Measurements from ENCODE around the gene GRWD1. TPM values are rescaled to one million over a fixed set of nuclear protein-coding genes. Genes with fewer than 3 reads are reported as not detected.

The GRWD1 gene
- total RNA-seq, 2 experiments from 2014 or later = 38.8 to 45.3 TPM

GRCh38 chr19:48436586-48436985 lies 9.2 kb upstream of the GRWD1 start:
- ChIA-PET CTCF (no interaction called here), POLR2A (no interaction called here)
- H3K27me3 Mint-ChIP-seq = peaks cover 9% of the 10 kb centered on the region
- H3K27ac Mint-ChIP-seq = no peak overlapping the region
- intact Hi-C loops (cut with micrococcal nuclease) = no loop called here
- no peaks in the 10 kb centered on the region for H3K36me3 Mint-ChIP-seq
- DNase-seq = no peak
- H3K4me1 Mint-ChIP-seq (ENCODE audit: low read depth) = no peaks in the 10 kb centered on the region
- H3K4me3 Mint-ChIP-seq = no peak overlapping the region
- no peaks in the 10 kb centered on the region for H3K9me3 Mint-ChIP-seq

DNA sequence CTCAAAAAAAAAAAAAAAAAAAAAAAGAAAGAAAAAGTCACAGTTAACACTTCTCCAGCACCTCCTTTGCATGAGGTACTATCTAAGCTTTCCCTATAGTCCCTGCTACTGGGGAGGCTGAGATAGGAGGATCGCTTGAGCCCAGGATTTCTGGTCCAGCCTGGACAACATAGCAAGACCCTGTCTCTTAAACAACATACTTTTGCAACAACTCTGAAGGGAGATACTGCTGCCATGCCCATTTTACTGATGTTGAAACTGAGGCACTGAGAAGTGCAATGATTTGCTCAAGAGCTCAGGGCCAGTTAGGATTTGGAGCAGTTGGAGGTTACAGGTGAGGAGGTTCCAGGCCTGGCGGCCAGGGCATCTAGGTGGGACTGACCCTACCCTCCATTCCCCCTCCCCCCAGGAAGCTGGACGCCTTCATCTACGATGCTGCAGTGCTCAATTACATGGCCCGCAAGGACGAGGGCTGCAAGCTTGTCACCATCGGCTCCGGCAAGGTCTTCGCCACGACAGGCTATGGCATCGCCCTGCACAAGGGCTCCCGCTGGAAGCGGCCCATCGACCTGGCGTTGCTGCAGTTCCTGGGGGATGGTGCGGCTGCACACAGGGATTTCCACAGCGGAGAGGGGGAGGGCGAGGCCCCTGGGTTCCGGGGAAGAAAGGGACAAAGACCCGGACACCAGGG lies 4.3 kb upstream of the GRWD1 start:
- POLR2A ChIA-PET = no interaction called here
- Mint-ChIP-seq H3K36me3 (peaks cover 2% of the 10 kb centered on the region), H3K4me3 (peak overlapping the region; percentile 9), H3K9me3 (no peaks in the 10 kb centered on the region), H3K27ac (no peak overlapping the region), H3K4me1 (ENCODE audit: low read depth) (peaks cover 14% of the 10 kb centered on the region), H3K27me3 (peaks cover 21% of the 10 kb centered on the region)
- CTCF ChIA-PET = no interaction called here
- intact Hi-C loops (cut with micrococcal nuclease) = no loop called here
- DNase-seq = no peak

DNA sequence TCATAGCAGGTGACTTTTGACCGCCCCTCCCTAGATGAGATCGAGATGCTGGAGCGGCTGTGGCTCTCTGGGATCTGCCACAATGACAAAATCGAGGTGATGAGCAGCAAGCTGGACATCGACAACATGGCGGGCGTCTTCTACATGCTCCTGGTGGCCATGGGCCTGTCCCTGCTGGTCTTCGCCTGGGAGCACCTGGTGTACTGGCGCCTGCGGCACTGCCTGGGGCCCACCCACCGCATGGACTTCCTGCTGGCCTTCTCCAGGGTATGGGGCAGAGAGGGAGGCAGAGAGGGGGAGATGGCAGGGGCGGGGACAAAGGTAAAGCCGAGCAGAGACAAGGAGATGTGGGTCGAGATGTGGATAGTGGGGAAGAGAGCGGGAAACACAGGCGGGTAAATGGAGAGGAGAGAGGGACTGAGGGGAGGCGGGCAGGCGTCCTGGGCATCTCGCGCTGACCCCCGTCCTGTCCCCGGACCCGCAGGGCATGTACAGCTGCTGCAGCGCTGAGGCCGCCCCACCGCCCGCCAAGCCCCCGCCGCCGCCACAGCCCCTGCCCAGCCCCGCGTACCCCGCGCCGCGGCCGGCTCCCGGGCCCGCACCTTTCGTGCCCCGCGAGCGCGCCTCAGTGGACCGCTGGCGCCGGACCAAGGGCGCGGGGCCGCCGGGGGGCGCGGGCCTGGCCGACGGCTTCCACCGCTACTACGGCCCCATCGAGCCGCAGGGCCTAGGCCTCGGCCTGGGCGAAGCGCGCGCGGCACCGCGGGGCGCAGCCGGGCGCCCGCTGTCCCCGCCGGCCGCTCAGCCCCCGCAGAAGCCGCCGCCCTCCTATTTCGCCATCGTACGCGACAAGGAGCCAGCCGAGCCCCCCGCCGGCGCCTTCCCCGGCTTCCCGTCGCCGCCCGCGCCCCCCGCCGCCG lies 3.4 kb upstream of the GRWD1 start:
- ChIA-PET POLR2A (no interaction called here), CTCF (interaction anchor here (1.1 kb wide), 1 partner anchor 91 kb away, joined by 4 read pairs; no protein-coding TSS in a partner anchor)
- peaks cover 3% of the 10 kb centered on the region for H3K36me3 Mint-ChIP-seq
- peaks cover 19% of the 10 kb centered on the region for H3K4me1 Mint-ChIP-seq (ENCODE audit: low read depth)
- no peak overlapping the region for H3K27ac Mint-ChIP-seq
- intact Hi-C loops (cut with micrococcal nuclease) = no loop called here
- DNase-seq = no peak
- no peaks in the 10 kb centered on the region for H3K9me3 Mint-ChIP-seq
- H3K4me3 Mint-ChIP-seq = no peak overlapping the region
- H3K27me3 Mint-ChIP-seq = peaks cover 21% of the 10 kb centered on the region

- Mint-ChIP-seq H3K36me3 (peaks cover 12% of the 10 kb centered on the region), H3K27me3 (peaks cover 19% of the 10 kb centered on the region), H3K4me1 (ENCODE audit: low read depth) (peaks cover 25% of the 10 kb centered on the region), H3K27ac (no peak overlapping the region), H3K9me3 (no peaks in the 10 kb centered on the region), H3K4me3 (no peak overlapping the region)
- POLR2A ChIA-PET = no interaction called here
- CTCF ChIA-PET = interaction anchor here (1.0 to 1.1 kb wide), 2 partner anchors 92 to 141 kb away, joined by 3 to 4 read pairs; no protein-coding TSS in a partner anchor
- no peak for DNase-seq
- intact Hi-C loops (cut with micrococcal nuclease) = no loop called here
Measured at GRCh38 chr19:48443256-48443655, 2.5 kb upstream of the GRWD1 start.

- no peaks in the 10 kb centered on the region for H3K9me3 Mint-ChIP-seq
- H3K27me3 Mint-ChIP-seq = peaks cover 19% of the 10 kb centered on the region
- intact Hi-C loops (cut with micrococcal nuclease) = loop anchor here (2.0 kb wide), 1 partner anchor 45 kb away; no protein-coding TSS in a partner anchor
- CTCF ChIA-PET = interaction anchor here (1.0 to 1.1 kb wide), 2 partner anchors 93 to 141 kb away, joined by 3 to 4 read pairs; no protein-coding TSS in a partner anchor
- peaks cover 28% of the 10 kb centered on the region for H3K4me1 Mint-ChIP-seq (ENCODE audit: low read depth)
- POLR2A ChIA-PET = no interaction called here
- no peak overlapping the region for H3K27ac Mint-ChIP-seq
- H3K36me3 Mint-ChIP-seq = peaks cover 17% of the 10 kb centered on the region
- H3K4me3 Mint-ChIP-seq = no peak overlapping the region
- no peak for DNase-seq
Measured at GRCh38 chr19:48443731-48444128, 2.1 kb upstream of the GRWD1 start.

- Mint-ChIP-seq H3K36me3 (peaks cover 21% of the 10 kb centered on the region), H3K4me3 (peak overlapping the region; percentile 87), H3K27me3 (peaks cover 18% of the 10 kb centered on the region), H3K27ac (peak overlapping the region; percentile 33), H3K9me3 (no peaks in the 10 kb centered on the region), H3K4me1 (ENCODE audit: low read depth) (peaks cover 28% of the 10 kb centered on the region)
- ChIA-PET CTCF (interaction anchor here (1.0 to 2.7 kb wide), 3 partner anchors 46 to 140 kb away, joined by 3 to 13 read pairs (median 4); partner anchors contain the start of gene KDELR1), POLR2A (no interaction called here)
- no peak for DNase-seq
- intact Hi-C loops (cut with micrococcal nuclease) = loop anchor here (2.0 kb wide), 1 partner anchor 46 kb away; no protein-coding TSS in a partner anchor
Measured at GRCh38 chr19:48444129-48444935, 1.5 kb upstream of the GRWD1 start.

- ChIA-PET CTCF (interaction anchor here (1.0 to 2.7 kb wide), 5 partner anchors 27 to 144 kb away, joined by 3 to 13 read pairs (median 3); partner anchors contain the start of gene KDELR1), POLR2A (no interaction called here)
- Mint-ChIP-seq H3K4me1 (ENCODE audit: low read depth) (peaks cover 28% of the 10 kb centered on the region), H3K36me3 (peaks cover 22% of the 10 kb centered on the region), H3K9me3 (no peaks in the 10 kb centered on the region), H3K27me3 (peaks cover 18% of the 10 kb centered on the region), H3K4me3 (peak overlapping the region; percentile 87), H3K27ac (no peak overlapping the region)
- intact Hi-C loops (cut with micrococcal nuclease) = loop anchor here (1.0 to 5.0 kb wide), 4 partner anchors 24 to 123 kb away; partner anchors contain the start of genes CYTH2 and SYNGR4
- DNase-seq = no peak
Measured at GRCh38 chr19:48444936-48445200, 915 bp upstream of the GRWD1 start.

GRCh38 chr19:48445256-48445605 lies 552 bp upstream of the GRWD1 start:
- Mint-ChIP-seq H3K36me3 (peaks cover 22% of the 10 kb centered on the region), H3K4me3 (peak overlapping the region; percentile 87), H3K4me1 (ENCODE audit: low read depth) (peaks cover 28% of the 10 kb centered on the region), H3K27ac (peak overlapping the region; percentile 93), H3K27me3 (peaks cover 18% of the 10 kb centered on the region), H3K9me3 (no peaks in the 10 kb centered on the region)
- ChIA-PET CTCF (interaction anchor here (1.0 to 2.7 kb wide), 5 partner anchors 28 to 143 kb away, joined by 3 to 13 read pairs (median 3); partner anchors contain the start of gene KDELR1), POLR2A (no interaction called here)
- DNase-seq = peak; percentile 25
- intact Hi-C loops (cut with micrococcal nuclease) = loop anchor here (1.0 to 5.0 kb wide), 4 partner anchors 24 to 123 kb away; partner anchors contain the start of genes CYTH2 and SYNGR4

DNA sequence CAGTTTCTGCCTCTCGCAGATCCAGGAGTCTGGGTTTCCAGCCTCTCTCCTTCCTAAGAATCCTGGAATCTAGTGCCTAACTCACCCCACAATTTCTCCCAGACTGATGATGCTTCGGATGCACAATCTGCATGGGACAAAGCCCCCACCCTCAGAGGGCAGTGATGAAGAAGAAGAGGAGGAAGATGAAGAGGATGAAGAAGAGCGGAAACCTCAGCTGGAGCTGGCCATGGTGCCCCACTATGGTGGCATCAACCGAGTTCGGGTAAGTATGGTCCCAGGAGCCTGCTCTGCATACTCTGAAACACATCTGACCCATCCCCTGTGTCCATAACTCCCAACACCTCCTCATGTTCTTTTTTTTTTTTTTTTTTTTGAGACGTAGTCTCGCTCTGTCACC lies 796 bp downstream of the GRWD1 start:
- H3K9me3 Mint-ChIP-seq = no peaks in the 10 kb centered on the region
- DNase-seq = no peak
- peaks cover 28% of the 10 kb centered on the region for H3K4me1 Mint-ChIP-seq (ENCODE audit: low read depth)
- H3K27ac Mint-ChIP-seq = peak overlapping the region; percentile 42
- peaks cover 14% of the 10 kb centered on the region for H3K27me3 Mint-ChIP-seq
- intact Hi-C loops (cut with micrococcal nuclease) = loop anchor here (5.0 kb wide), 1 partner anchor 124 kb away; a partner anchor contains a TSS
- H3K4me3 Mint-ChIP-seq = peak overlapping the region; percentile 87
- POLR2A ChIA-PET = interaction anchor here (0.9 to 1.1 kb wide), 3 partner anchors 19 to 268 kb away, joined by 3 to 4 read pairs (median 3); no protein-coding TSS in a partner anchor
- CTCF ChIA-PET = interaction anchor here (0.7 to 2.7 kb wide), 3 partner anchors 43 to 679 kb away, joined by 6 to 13 read pairs (median 6); partner anchors contain the start of gene KDELR1
- peaks cover 25% of the 10 kb centered on the region for H3K36me3 Mint-ChIP-seq

DNA sequence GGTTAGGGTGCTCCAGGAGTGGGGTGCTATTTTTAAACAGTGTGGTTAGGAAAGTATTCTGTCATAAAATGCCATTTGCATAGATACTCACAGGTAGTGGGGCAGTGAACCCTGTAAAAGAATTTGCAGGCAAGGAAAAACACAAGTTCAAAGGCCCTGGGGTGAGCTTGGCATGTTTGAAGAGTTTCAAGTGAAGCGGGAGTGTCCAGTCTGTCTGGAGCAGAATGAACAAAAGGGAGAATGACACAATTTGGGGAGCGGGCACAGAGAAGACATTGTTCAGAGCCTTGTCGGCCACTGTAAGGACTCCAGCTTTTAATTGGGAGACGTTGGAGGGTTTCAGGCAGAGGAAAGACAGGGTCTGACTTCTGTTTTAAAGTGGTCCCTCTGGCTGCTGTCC lies 2.8 kb downstream of the GRWD1 start:
- Mint-ChIP-seq H3K4me3 (no peak overlapping the region), H3K36me3 (peaks cover 28% of the 10 kb centered on the region), H3K9me3 (no peaks in the 10 kb centered on the region), H3K4me1 (ENCODE audit: low read depth) (peaks cover 28% of the 10 kb centered on the region), H3K27me3 (peaks cover 7% of the 10 kb centered on the region), H3K27ac (no peak overlapping the region)
- intact Hi-C loops (cut with micrococcal nuclease) = loop anchor here (5.0 kb wide), 1 partner anchor 126 kb away; a partner anchor contains a TSS
- CTCF ChIA-PET = interaction anchor here (1.4 to 1.6 kb wide), 3 partner anchors 41 to 128 kb away, joined by 4 to 6 read pairs (median 6); partner anchors contain the start of gene KDELR1
- POLR2A ChIA-PET = interaction anchor here (0.6 to 1.4 kb wide), 2 partner anchors 9 to 136 kb away, joined by 3 to 5 read pairs; no protein-coding TSS in a partner anchor
- no peak for DNase-seq

GRCh38 chr19:48450441-48450840 lies 4.7 kb downstream of the GRWD1 start:
- CTCF ChIA-PET = no interaction called here
- no peak overlapping the region for H3K4me3 Mint-ChIP-seq
- POLR2A ChIA-PET = no interaction called here
- H3K4me1 Mint-ChIP-seq (ENCODE audit: low read depth) = peaks cover 22% of the 10 kb centered on the region
- H3K9me3 Mint-ChIP-seq = no peaks in the 10 kb centered on the region
- no peaks in the 10 kb centered on the region for H3K27me3 Mint-ChIP-seq
- H3K36me3 Mint-ChIP-seq = peaks cover 31% of the 10 kb centered on the region
- no peak overlapping the region for H3K27ac Mint-ChIP-seq
- intact Hi-C loops (cut with micrococcal nuclease) = no loop called here
- DNase-seq = no peak

All from activated CD4-positive, alpha-beta memory T cell treated with anti-CD3 and anti-CD28 coated beads for 36 hours (primary cell).